Measurements from ENCODE around the gene LONRF2. TPM values are rescaled to one million over a fixed set of nuclear protein-coding genes. Genes with fewer than 3 reads are reported as not detected.
A peak's percentile ranks its signal among the peaks of the same experiment; 100 is the strongest.

The LONRF2 gene
- total RNA-seq, 1 donor from 2014 or later: not detected

GRCh38 chr2:100274566-100275199, 47.6 kb downstream of the LONRF2 start:
- no peak for DNase-seq

GRCh38 chr2:100274076-100274475, 48.2 kb downstream of the LONRF2 start:
- DNase-seq: no peak

GRCh38 chr2:100273387-100273786, 48.9 kb downstream of the LONRF2 start:
- no peak for DNase-seq

GRCh38 chr2:100272841-100273329, 49.4 kb downstream of the LONRF2 start:
- DNase-seq: no peak

- DNase-seq: no peak
Measured at GRCh38 chr2:100271210-100271609, 51.1 kb downstream of the LONRF2 start.

- DNase-seq: no peak
Measured at GRCh38 chr2:100270381-100271146, 51.7 kb downstream of the LONRF2 start.

GRCh38 chr2:100269889-100270288, 52.4 kb downstream of the LONRF2 start:
- DNase-seq: no peak

- no peak for DNase-seq
Measured at GRCh38 chr2:100268986-100269385, 53.3 kb downstream of the LONRF2 start.

- no peak for DNase-seq
Measured at GRCh38 chr2:100267751-100268150, 54.5 kb downstream of the LONRF2 start.

- no peak for DNase-seq
Measured at GRCh38 chr2:100266126-100266525, 56.2 kb downstream of the LONRF2 start.

- DNase-seq: no peak
Measured at GRCh38 chr2:100265226-100265625, 57.1 kb downstream of the LONRF2 start.

GRCh38 chr2:100264651-100265050, 57.6 kb downstream of the LONRF2 start:
- no peak for DNase-seq

- no peak for DNase-seq
Measured at GRCh38 chr2:100264121-100264520, 58.2 kb downstream of the LONRF2 start.

GRCh38 chr2:100262555-100263320, 59.6 kb downstream of the LONRF2 start:
- peak; percentile 68 for DNase-seq

GRCh38 chr2:100262046-100262445, 60.3 kb downstream of the LONRF2 start:
- DNase-seq: no peak

- DNase-seq: peak; percentile 73
Measured at GRCh38 chr2:100260712-100261620, 61.3 kb downstream of the LONRF2 start.

GRCh38 chr2:100259106-100259505, 63.2 kb downstream of the LONRF2 start:
- no peak for DNase-seq

GRCh38 chr2:100257939-100258338, 64.4 kb downstream of the LONRF2 start:
- DNase-seq: no peak

- no peak for DNase-seq
Measured at GRCh38 chr2:100256849-100257248, 65.5 kb downstream of the LONRF2 start.

GRCh38 chr2:100256416-100256815, 65.9 kb downstream of the LONRF2 start:
- DNase-seq: no peak

GRCh38 chr2:100254646-100255210, 67.6 kb downstream of the LONRF2 start:
- no peak for DNase-seq

GRCh38 chr2:100253786-100254185, 68.5 kb downstream of the LONRF2 start:
- no peak for DNase-seq
